VCaP (cell line): ENCODE results near the gene CENPB.
A peak's percentile ranks its signal among the peaks of the same experiment; 100 is the strongest.

Experiments
- H3K27ac ChIP-seq: fragments of 450-650 bp; 2 replicates; pipeline ENCODE4 v1.5.1; 2017
- TF ChIP-seq, protein P1 (sequence below): fragments of 450-650 bp; conservative IDR thresholded peaks from 2 replicates; pipeline ENCODE4 v1.5.1; 2017; ENCODE audit warnings: mild to moderate bottlenecking, moderate library complexity

The CENPB gene

DNA sequence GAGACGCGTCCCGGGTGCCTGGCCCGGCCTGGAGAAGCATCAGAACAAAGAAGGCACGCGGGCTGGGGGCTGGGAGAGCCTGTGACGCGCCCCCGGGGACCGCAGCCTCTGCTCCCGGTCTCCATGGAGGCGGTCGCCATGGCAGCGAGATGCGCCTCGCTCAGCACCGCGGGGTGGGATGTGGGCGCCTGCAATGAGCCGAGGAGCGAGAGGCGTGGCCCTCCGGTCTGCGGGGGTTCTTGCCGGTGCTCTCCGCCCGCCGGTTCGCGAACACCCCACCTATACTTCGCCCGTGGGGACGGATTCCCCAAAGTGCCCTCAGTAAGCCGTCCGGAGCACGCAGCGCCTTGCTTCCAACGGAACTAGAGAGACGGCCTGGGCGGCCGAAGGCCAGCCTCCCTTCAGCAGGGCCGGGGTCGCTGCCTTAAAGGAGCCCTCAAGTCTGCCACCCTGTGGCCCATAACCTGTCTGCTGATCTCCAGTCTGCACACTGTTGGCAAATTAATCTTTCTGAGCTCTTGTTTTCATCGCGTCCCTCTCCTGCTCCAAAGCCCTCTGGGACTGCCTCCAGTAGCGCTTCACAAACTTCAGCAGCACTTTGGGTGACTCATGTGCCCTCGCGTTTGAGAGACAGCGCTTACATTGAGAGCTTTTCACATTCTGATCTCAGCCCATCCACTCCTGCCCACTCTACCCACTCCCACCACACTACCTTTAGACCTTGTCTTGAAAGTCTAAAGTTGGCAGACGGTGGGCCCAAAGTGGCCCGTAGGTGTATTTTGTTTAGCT lies 18.0 kb downstream of the CENPB start:
- TF ChIP-seq, protein P1, sequence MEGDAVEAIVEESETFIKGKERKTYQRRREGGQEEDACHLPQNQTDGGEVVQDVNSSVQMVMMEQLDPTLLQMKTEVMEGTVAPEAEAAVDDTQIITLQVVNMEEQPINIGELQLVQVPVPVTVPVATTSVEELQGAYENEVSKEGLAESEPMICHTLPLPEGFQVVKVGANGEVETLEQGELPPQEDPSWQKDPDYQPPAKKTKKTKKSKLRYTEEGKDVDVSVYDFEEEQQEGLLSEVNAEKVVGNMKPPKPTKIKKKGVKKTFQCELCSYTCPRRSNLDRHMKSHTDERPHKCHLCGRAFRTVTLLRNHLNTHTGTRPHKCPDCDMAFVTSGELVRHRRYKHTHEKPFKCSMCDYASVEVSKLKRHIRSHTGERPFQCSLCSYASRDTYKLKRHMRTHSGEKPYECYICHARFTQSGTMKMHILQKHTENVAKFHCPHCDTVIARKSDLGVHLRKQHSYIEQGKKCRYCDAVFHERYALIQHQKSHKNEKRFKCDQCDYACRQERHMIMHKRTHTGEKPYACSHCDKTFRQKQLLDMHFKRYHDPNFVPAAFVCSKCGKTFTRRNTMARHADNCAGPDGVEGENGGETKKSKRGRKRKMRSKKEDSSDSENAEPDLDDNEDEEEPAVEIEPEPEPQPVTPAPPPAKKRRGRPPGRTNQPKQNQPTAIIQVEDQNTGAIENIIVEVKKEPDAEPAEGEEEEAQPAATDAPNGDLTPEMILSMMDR, result peak; percentile 88
- H3K27ac ChIP-seq, result peak overlapping the region; percentile 80

- TF ChIP-seq, protein P1, result no peak
Observed at GRCh38 chr20:3767427-3768341, 18.9 kb downstream of the CENPB start, which contains the start of gene ADISSP. TSS of gene ADISSP (minus strand) at chr20:3767753. CDS start at chr20:3760100, 7,653 bp downstream.

GRCh38 chr20:3767110-3767426 lies 19.5 kb downstream of the CENPB start:
- peak overlapping the region; percentile 80; the same call in 1 of the 2 replicates for H3K27ac ChIP-seq
- TF ChIP-seq, protein P1, result no peak

More at GRCh38 chr20:3767427-3768341, 18.9 kb downstream of the CENPB start, which contains the start of gene ADISSP:
- H3K27ac ChIP-seq, result peak within 1 kb of the TSS; percentile 80

GRCh38 chr20:3766422-3767109 lies 20.0 kb downstream of the CENPB start:
- TF ChIP-seq, protein P1, result no peak
- peak overlapping the region; percentile 80; the same call in 1 of the 2 replicates for H3K27ac ChIP-seq

GRCh38 chr20:3765171-3765882 lies 21.2 kb downstream of the CENPB start:
- TF ChIP-seq, protein P1, result no peak
- no peak overlapping the region for H3K27ac ChIP-seq

DNA sequence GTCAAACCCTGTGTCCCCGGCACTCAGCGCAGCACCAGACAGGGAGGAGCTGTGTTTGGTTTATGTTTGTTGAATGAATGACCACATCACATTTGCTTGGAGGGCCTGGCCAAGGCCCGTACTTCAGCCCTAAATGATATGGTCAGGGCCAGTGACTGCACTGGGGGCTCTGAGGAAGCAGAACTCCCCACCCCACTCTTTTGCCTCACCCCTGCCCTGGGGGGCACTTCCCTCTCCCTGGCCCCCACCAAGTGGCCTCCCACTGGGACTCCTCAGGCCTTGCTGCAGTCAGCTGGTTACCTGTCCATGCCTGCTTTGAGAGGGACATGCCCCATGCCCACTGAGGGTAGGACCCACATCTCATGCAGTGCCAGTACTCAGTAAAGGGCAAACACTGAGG lies 21.9 kb downstream of the CENPB start:
- TF ChIP-seq, protein P1, result no peak
- no peak overlapping the region for H3K27ac ChIP-seq
